Stimulated activated CD8-positive, alpha-beta memory T cell treated with anti-CD3 and anti-CD28 coated beads, Interleukin-15, amount 100 ng/mL, for 48 hours (primary cell): ENCODE data around the gene TPPP.
"Not testable (repeated sequence)": the region's sequence is repeated elsewhere in the genome, so short reads cannot be mapped to it uniquely, and the experiment has no call there.

ENCODE experiments used
- DNase-seq, 2 donors: peaks; one replicate each; pipeline ENCODE4 v3.0.0-alpha.2; 2020; ENCODE audit warnings: low read depth in 2 of 2

The TPPP gene

GRCh38 chr5:645421-645820 is 47.7 kb downstream of the TPPP start:
- DNase-seq, result no peak

- DNase-seq, result no peak
These were observed 48.2 kb downstream of the TPPP start for GRCh38 chr5:644971-645370.

- no peak for DNase-seq
These were observed 48.6 kb downstream of the TPPP start for GRCh38 chr5:644509-644908.

- DNase-seq, result no peak
These were observed 49.3 kb downstream of the TPPP start for GRCh38 chr5:643811-644271.

- DNase-seq, result no peak
These were observed 49.8 kb downstream of the TPPP start for GRCh38 chr5:643351-643801.

GRCh38 chr5:642481-642880 is 50.7 kb downstream of the TPPP start:
- DNase-seq, result no peak

- DNase-seq, result no peak
These were observed 51.8 kb downstream of the TPPP start for GRCh38 chr5:641331-641765.

- DNase-seq, result no peak
These were observed 52.5 kb downstream of the TPPP start for GRCh38 chr5:640461-641330.

- no peak for DNase-seq
These were observed 53.5 kb downstream of the TPPP start for GRCh38 chr5:639584-640213.

GRCh38 chr5:639253-639530 is 54.0 kb downstream of the TPPP start:
- no peak for DNase-seq

GRCh38 chr5:638501-639252 is 54.5 kb downstream of the TPPP start:
- no peak for DNase-seq

- DNase-seq, result no peak
These were observed 55.3 kb downstream of the TPPP start for GRCh38 chr5:637581-638450.

- DNase-seq, result no peak
These were observed 56.2 kb downstream of the TPPP start for GRCh38 chr5:636951-637350.

- no peak for DNase-seq
These were observed 57.7 kb downstream of the TPPP start for GRCh38 chr5:635306-636055.

- no peak for DNase-seq
These were observed 59.0 kb downstream of the TPPP start for GRCh38 chr5:634191-634590.

GRCh38 chr5:633501-633955 is 59.6 kb downstream of the TPPP start:
- no peak for DNase-seq

GRCh38 chr5:628351-629205 is 64.6 kb downstream of the TPPP start:
- DNase-seq, result not testable (repeated sequence)

GRCh38 chr5:627840-628239 is 65.3 kb downstream of the TPPP start:
- DNase-seq, result no peak

GRCh38 chr5:626850-627249 is 66.3 kb downstream of the TPPP start:
- DNase-seq, result no peak

- DNase-seq, result no peak
These were observed 67.6 kb downstream of the TPPP start for GRCh38 chr5:625516-625915.
